ENCODE measurements around the gene RMC1.
A peak's percentile ranks its signal among the peaks of the same experiment; 100 is the strongest.
"Not testable (repeated sequence)": the region's sequence is repeated elsewhere in the genome, so short reads cannot be mapped to it uniquely, and the experiment has no call there.

The RMC1 gene

DNA sequence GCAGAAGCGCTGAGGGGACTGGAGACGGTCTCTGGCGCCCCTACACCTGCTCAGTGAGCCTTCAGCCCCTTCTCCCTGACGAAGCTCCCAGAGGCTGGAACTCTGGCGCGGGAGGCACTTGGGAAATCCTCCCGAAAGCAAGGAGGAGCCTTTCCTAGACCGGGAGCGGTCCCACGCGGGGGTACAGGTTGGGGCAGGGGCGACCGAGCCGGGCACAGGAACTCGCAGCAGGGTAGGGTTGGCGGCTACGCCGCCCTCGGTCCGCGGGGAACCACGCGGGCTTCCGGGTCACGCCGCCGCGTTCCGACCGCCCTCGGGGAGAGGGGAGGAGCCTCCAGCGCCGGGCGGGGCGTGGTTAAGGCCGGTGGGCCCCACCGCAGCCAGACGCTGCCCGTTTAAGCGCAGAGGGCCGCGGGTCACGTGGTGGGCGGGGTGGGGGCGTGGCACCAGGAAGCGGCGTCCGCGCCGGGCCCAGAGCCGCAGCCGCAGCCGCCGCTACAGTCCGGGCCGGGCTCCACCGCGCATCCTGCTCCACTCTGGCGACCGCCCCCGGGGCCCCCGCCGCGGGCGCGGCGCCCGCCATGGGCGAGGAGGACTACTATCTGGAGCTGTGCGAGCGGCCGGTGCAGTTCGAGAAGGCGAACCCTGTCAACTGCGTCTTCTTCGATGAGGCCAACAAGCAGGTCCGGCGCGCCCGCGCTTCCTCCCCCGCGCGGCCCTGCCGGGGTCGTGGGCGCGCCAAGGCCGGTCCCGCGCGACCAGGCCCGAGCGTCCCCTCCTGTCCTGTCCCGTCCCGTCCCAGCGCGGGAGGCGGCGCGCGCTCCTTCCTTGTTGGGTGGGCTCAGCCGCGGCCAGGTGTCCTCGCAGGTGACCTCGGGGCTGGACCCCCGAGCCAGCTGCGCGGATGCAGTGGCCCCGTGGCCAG is at the start of gene RMC1:
Gene RMC1 (plus strand): TSS at position 474 of the 925 bp plus-strand sequence. CDS start 108 bp downstream, at position 582.
- DNase-seq, result peak; percentile 97

GRCh38 chr18:23453680-23454058 is 49.6 kb upstream of the RMC1 start:
- peak; percentile 8 for DNase-seq

- DNase-seq, result no peak
These were observed 46.5 kb upstream of the RMC1 start for GRCh38 chr18:23456835-23457234.

GRCh38 chr18:23458830-23459529 is 44.3 kb upstream of the RMC1 start:
- DNase-seq, result no peak

DNA sequence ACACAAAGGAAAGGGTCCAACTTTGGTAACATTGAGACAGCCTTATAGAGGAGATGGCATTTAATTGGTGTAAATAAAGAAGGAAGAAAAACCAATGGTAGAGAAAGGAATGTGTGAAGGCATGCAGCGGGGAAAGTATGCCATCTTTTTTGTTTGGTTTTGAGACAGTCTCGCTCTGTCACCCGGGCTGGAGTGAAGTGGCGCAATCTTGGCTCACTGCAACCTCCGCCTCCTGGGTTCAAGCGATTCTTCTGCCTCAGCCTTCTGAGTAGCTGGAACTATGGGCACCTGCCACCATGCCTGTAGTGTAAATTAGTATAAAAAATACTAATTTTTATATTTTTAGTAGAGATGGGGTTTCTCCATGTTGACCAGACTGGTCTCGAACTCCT is 43.8 kb upstream of the RMC1 start:
- no peak for DNase-seq

DNA sequence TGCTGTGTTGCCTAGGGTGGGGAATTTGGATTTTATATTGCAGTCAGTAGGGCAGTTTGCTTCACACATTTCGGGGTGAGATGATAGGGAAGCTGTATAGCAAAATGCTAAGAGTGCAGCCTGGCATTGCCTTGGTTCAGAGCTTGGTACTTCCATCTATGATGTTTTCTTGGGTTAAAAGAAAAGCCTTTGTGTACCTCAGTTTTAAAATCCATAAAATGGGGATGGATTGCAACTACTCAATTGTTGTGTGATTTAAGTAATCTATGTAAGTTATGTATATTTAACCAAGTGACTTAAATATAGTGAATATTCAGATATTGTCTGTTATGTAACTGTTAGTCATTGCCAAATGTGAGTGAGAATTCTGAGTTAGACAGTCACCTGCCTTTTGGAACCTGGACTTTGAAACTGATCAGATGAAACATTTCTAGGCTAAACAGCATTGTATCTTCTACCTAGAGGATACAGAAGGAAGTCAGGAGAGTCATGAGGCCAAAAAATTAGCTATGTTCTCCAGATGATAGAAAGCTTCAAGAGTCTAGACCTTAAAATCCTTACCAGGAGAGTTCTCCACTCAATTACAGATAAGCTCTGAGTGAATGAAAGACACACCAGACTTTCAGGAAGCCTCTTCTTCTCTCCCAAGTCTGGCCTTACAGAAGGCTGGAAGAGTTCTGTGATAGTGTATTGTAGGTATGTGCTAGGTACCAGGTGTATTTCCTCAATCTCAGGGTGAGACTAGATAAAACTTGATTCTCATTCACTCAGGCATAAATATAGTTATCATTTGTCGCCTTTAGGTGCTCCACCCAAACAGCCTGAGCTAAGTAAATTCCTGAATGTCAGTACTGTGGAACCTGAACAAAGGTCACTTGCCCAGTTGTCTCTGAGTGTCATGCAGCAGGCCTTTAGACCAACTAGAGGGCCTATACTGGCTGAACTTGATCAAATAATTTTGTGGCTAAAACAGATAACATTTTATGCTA is 42.7 kb upstream of the RMC1 start:
- no peak for DNase-seq

- DNase-seq, result no peak
These were observed 40.4 kb upstream of the RMC1 start for GRCh38 chr18:23462876-23463275.

GRCh38 chr18:23468753-23469459 is 34.4 kb upstream of the RMC1 start:
- no peak for DNase-seq

GRCh38 chr18:23470620-23471387 is 32.5 kb upstream of the RMC1 start:
- no peak for DNase-seq

DNA sequence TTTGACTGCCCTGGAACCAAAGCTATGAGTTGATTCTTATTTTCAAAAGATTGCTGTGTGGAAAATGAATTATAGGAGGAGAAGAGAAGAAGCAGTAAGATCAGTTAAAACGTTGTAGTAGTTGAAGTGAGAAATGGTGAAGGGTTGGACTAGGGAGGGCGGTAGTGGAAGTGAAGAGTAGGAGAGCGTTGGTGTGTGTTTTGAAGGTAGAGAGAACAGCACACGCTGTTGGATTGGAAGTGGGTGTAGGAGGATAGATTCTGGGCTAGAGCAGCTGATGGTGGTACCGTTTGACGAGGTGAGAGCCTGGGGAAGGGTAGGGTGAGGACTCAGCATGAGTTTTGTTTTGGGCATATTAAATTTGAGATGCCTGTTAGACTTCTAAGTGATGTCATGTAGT is 31.8 kb upstream of the RMC1 start:
- no peak for DNase-seq

DNA sequence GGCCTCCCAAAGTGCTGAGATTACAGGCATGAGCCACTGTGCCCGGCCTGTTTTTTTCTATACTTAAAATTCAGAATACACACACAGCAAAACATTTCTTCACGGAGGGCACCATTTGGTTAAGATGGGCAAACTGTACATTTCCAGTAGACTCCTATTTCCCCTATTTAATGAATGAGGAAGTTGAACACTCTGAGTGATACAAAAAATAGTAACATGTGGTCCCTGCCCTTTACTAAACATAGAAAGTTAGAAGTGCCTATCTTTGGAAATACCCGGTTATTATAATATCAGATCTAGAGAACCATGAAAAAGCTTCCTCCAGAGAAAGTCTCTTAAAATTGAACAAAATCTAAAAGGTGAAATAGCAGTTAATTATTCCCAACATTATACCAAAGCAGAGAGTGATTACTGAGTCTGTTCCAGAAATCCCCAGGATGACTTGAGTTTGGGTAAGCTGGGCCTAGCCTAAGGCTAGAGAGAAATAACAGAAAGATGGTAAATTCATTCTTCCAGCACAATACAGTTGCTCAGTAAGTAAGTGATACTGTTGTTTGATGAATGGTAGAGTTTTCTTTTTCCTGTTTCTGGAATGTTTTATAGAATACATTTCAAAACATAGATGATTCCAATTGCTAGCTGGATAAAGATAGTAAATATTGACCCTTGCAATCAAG is 23.3 kb upstream of the RMC1 start:
- DNase-seq, result no peak

DNA sequence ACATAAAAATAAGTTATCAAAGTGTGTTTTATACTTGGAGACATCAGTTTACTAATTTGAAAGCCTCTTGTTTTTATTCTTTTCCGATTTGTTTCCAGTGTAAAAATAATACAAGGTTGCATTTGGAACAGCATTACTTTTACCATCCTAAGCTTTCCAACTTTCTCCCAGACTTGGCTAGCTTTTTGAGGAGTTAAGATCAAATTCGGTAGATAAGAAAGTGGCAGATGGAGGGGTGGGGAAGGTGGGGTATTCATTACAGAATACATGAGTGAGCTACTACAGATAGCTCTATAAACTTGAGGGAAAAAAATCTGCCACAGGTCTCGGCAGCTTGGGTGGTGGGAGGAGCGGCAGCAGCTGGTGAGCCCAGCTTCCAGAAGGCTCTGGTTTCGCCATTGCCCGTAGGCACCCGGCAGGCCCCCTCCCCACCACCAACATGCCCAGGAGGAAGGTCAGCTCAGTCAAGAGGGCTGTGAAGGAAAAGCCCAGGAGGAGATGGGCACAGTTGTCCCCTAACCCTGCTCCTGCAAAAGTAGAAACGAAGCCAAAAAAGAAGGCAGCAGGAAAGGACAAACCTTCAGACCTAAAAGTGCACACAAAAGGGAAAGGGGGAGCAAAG is 18.6 kb upstream of the RMC1 start:
- no peak for DNase-seq

DNA sequence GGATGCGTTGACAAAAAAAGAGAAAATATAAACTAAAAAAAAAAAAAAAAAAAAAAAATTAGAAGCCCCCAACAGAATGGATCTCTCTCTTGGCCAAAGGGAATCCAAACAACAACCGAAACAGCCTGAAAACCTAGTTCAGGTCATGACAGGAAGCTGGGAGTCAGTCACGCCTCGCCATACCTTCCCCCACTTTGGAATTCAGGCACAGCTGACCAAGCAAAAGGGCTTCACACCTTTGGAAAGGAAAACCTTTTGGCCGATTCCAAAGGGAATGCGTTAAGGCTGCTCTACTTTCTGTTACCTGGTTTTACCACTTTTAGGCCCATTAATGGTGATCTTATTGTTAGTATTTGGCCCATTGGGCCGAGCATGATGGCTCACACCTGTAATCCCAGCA is 17.9 kb upstream of the RMC1 start:
- no peak for DNase-seq

GRCh38 chr18:23487738-23488570 is 15.4 kb upstream of the RMC1 start:
- no peak for DNase-seq

- not testable (repeated sequence) for DNase-seq
These were observed 13.7 kb upstream of the RMC1 start for GRCh38 chr18:23489586-23489985.

DNA sequence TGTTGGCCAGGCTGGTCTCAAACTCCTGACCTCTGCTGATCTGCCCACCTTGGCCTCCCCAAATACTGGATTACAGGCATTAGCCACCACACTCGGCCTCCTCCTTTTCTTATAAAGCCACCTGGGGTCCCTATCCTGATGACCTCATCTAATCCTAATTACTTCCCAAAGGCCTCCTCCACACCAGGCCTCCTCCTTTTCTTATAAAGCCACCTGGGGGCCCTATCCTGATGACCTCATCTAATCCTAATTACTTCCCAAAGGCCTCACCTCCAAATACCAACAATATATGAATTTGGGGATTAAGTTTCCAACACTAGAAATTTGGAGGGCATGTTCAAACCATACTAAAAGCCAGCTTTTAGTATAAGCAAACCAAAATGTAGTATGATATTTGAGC is 9.7 kb upstream of the RMC1 start:
- no peak for DNase-seq

GRCh38 chr18:23494992-23495391 is 8.3 kb upstream of the RMC1 start:
- DNase-seq, result no peak

DNA sequence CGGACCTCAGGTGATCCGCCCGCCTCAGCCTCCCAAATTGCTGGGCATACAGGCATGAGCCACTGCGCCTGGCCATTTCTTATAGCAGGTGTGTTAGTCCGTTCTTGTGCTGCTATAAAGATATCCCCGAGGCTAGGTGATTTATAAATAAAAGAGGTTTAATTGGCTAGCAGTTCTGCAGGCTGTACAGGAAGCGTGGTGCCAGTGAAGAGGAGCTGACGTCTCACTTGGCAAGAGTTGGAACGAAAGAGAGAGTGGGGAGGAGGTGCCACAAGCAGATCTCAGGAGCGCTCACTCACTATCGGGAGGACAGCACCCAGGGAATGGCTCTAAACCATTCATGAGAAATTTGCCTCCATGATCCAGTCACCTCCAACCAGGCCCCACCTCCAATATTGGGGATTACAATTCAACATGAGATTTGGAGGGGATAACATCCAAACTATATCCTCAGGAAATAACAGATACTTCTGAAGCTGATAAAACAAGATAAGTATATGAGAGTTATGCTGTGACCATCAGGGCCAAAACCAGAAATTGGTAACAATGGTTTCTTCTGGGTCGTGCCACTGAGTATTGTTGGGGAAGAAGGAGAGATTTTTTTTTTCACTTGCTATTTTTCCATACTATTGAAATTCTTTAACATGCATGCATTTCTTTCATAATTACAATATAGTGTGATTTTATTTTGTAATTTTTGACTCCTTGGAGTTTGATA is 7.4 kb upstream of the RMC1 start:
- DNase-seq, result peak; percentile 87

DNA sequence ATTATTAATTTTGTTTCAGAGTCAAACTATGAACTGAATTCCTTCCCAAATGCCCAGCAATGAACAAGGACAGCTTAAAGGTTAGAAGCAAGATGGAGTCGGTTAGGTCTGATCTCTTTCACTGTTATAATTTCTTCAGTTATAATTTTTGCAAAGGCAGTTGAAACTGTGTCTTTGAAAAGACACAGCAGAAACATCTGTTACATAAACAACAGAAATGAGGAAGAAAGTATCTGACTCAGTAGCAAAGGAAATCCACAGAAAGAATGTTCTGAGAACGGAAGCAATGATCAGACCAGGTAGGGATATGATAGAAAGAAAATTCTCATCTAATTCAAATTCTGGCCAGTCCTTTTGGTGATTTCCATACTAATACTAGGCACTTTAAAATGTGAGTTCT is 5.2 kb upstream of the RMC1 start:
- no peak for DNase-seq

Measured in NCI-H1105 (cell line).